ENCODE measurements around the gene INPP5A. TPM values are rescaled to one million over a fixed set of nuclear protein-coding genes. Genes with fewer than 3 reads are reported as not detected.

Gene INPP5A
- total RNA-seq, 6 donors from 2014 or later, result 28.6 to 81.7 (median 44.8) TPM

GRCh38 chr10:132786884-132787494 lies 249.4 kb downstream of the INPP5A start:
- Histone ChIP-seq H3K36me3 (peaks cover 0 to 12% (median 6%) of the 10 kb centered on the region in 4 donors), H3K4me3 (peak overlapping the region in 1 of 4 donors; percentile 18), H3K27ac (no peak overlapping the region), H3K9me3 (no peaks in the 10 kb centered on the region), H3K27me3 (peaks cover 6 to 54% (median 37%) of the 10 kb centered on the region in 4 donors), H3K4me1 (peaks cover 16 to 49% (median 29%) of the 10 kb centered on the region in 4 donors)
- DNase-seq (peak in 1 of 2 donors; percentile 81), ATAC-seq (ENCODE audit: low FRiP score in 2 of 2) (no peak)
- 0 to 4% methylated on average over 1 to 27 of the region's 80 CpGs for WGBS, 2 donors
- TF ChIP-seq, protein P1, sequence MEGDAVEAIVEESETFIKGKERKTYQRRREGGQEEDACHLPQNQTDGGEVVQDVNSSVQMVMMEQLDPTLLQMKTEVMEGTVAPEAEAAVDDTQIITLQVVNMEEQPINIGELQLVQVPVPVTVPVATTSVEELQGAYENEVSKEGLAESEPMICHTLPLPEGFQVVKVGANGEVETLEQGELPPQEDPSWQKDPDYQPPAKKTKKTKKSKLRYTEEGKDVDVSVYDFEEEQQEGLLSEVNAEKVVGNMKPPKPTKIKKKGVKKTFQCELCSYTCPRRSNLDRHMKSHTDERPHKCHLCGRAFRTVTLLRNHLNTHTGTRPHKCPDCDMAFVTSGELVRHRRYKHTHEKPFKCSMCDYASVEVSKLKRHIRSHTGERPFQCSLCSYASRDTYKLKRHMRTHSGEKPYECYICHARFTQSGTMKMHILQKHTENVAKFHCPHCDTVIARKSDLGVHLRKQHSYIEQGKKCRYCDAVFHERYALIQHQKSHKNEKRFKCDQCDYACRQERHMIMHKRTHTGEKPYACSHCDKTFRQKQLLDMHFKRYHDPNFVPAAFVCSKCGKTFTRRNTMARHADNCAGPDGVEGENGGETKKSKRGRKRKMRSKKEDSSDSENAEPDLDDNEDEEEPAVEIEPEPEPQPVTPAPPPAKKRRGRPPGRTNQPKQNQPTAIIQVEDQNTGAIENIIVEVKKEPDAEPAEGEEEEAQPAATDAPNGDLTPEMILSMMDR (IDR thresholded peaks at IDR 0.05), result no peak
- TF ChIP-seq EP300 (IDR thresholded peaks at IDR 0.05), result no peak
- TF ChIP-seq POLR2A (IDR thresholded peaks at IDR 0.05), result no peak
- TF ChIP-seq POLR2AphosphoS5 (IDR thresholded peaks at IDR 0.05), result no peak

DNA sequence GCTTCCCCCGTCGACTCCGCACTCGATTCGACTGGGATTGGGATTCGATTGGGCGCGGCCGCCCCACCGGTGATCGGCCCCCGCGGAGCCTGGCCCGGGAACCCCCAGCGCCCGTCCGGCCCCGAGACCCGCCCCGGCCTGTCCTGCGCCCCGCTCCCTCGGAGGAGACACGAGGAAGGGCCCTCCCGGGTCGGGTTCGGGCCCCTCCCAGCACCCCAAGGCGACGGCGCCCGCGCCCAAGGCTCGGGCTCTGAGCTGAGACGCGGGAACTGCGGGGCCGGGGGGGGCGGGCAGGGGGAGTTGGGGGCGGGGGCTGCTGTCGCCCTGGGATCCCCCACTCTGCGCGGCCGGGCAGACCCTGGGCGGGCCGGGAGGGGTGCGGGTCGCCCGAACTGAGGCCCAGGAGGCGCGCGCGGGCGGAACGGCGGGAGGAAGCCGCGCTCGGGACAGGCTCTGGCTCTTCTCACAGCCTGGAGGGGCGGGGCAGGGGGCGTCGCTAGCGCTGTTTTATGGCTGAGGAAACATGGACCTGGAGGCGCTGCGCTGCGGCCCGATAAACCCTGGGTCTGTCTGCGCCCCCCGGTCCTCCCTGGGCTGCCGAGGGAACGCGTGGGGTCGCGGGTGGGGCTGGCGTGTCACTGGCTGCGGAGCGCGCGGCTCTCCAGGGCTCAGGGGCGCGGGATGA lies 250.1 kb downstream of the INPP5A start:
- Histone ChIP-seq H3K36me3 (peaks cover 0 to 6% (median under 1%) of the 10 kb centered on the region in 4 donors), H3K27me3 (peaks cover 6 to 54% (median 37%) of the 10 kb centered on the region in 4 donors), H3K27ac (no peak overlapping the region), H3K4me1 (peaks cover 16 to 49% (median 29%) of the 10 kb centered on the region in 4 donors), H3K4me3 (peak overlapping the region in 1 of 4 donors; percentile 18), H3K9me3 (no peaks in the 10 kb centered on the region)
- WGBS, 2 donors, result 3% methylated on average over 36 of the region's 80 CpGs; no CpG with 5 or more reads in 1 of the 2 donors
- TF ChIP-seq, protein P1 (IDR thresholded peaks at IDR 0.05), result no peak
- TF ChIP-seq POLR2A (IDR thresholded peaks at IDR 0.05) (no peak), POLR2AphosphoS5 (IDR thresholded peaks at IDR 0.05) (no peak), EP300 (IDR thresholded peaks at IDR 0.05) (no peak)
- DNase-seq (peak in 1 of 2 donors; percentile 72), ATAC-seq (ENCODE audit: low FRiP score in 2 of 2) (no peak)

- Histone ChIP-seq H3K27ac (no peak overlapping the region), H3K27me3 (peaks cover 6 to 54% (median 37%) of the 10 kb centered on the region in 4 donors), H3K36me3 (no peaks in the 10 kb centered on the region), H3K4me3 (no peak overlapping the region), H3K9me3 (no peaks in the 10 kb centered on the region), H3K4me1 (peaks cover 16 to 49% (median 29%) of the 10 kb centered on the region in 4 donors)
- peak in 1 of 2 donors; percentile 81 for DNase-seq
- TF ChIP-seq, protein P1 (IDR thresholded peaks at IDR 0.05), result no peak
- TF ChIP-seq EP300 (IDR thresholded peaks at IDR 0.05), result no peak
- TF ChIP-seq POLR2AphosphoS5 (IDR thresholded peaks at IDR 0.05), result no peak
- no peak for TF ChIP-seq POLR2A (IDR thresholded peaks at IDR 0.05)
- 3 to 5% methylated on average over 12 to 65 of the region's 79 CpGs for WGBS, 2 donors
- ATAC-seq (ENCODE audit: low FRiP score in 2 of 2), result no peak
Observed at GRCh38 chr10:132788180-132788830, 250.7 kb downstream of the INPP5A start.

DNA sequence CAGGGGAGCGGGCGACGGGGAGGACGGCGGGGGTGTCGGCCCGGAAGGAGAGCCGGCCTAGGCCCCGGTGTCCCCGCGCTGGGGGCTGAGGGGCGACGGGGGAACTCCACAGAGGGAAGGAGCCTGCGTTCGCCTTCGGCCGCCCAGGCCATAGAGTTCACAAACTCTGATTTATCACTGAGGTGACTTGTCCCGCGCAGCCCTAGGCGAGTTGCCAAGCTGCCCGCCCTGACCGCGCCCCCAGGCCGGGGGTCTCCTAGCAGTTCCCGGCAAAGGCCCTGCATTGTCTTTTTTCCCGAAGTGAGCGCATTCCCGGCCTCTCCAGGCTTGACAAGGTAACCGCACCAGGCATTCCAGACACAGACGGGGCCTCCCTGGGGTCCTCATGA lies 251.2 kb downstream of the INPP5A start:
- Histone ChIP-seq H3K9me3 (no peaks in the 10 kb centered on the region), H3K36me3 (no peaks in the 10 kb centered on the region), H3K4me1 (peaks cover 16 to 49% (median 29%) of the 10 kb centered on the region in 4 donors), H3K27me3 (peaks cover 6 to 54% (median 37%) of the 10 kb centered on the region in 4 donors), H3K27ac (no peak overlapping the region), H3K4me3 (no peak overlapping the region)
- 7% methylated on average over 28 of the region's 30 CpGs; no CpG with 5 or more reads in 1 of the 2 donors for WGBS, 2 donors
- no peak for DNase-seq
- ATAC-seq (ENCODE audit: low FRiP score in 2 of 2), result no peak
- TF ChIP-seq, protein P1 (IDR thresholded peaks at IDR 0.05), result no peak
- no peak for TF ChIP-seq POLR2AphosphoS5 (IDR thresholded peaks at IDR 0.05)
- no peak for TF ChIP-seq EP300 (IDR thresholded peaks at IDR 0.05)
- no peak for TF ChIP-seq POLR2A (IDR thresholded peaks at IDR 0.05)

All from upper lobe of left lung (tissue), 6 donors.